HG02870 (cell line): ENCODE data around the gene CCL22.
"Not testable (repeated sequence)": the region's sequence is repeated elsewhere in the genome, so short reads cannot be mapped to it uniquely, and the experiment has no call there.

Experiments used
- ATAC-seq: cut with Tn5 transposase; IDR thresholded peaks from one replicate; pipeline ENCODE4 v1.9.1; 2021; ENCODE audit warnings: mild to moderate bottlenecking, moderate library complexity; ENCODE audit not compliant: unreplicated experiment

CCL22 gene

GRCh38 chr16:57358527-57359095 lies at the start of gene CCL22:
Gene CCL22 (plus strand): TSS chr16:57358783. CDS start chr16:57358817, 34 bp downstream.
- peak; percentile 54 for ATAC-seq

GRCh38 chr16:57310801-57311200 lies 47.8 kb upstream of the CCL22 start:
- ATAC-seq, result no peak

- ATAC-seq, result no peak
Measured at GRCh38 chr16:57313509-57313908, 45.1 kb upstream of the CCL22 start.

- no peak for ATAC-seq
Measured at GRCh38 chr16:57314161-57314785, 44.3 kb upstream of the CCL22 start.

GRCh38 chr16:57315416-57315815 lies 43.2 kb upstream of the CCL22 start:
- no peak for ATAC-seq

- ATAC-seq, result no peak
Measured at GRCh38 chr16:57316390-57317017, 42.1 kb upstream of the CCL22 start.

- ATAC-seq, result no peak
Measured at GRCh38 chr16:57318240-57318970, 40.2 kb upstream of the CCL22 start.

- ATAC-seq, result no peak
Measured at GRCh38 chr16:57319646-57320045, 38.9 kb upstream of the CCL22 start.

- ATAC-seq, result no peak
Measured at GRCh38 chr16:57324749-57325148, 33.8 kb upstream of the CCL22 start.

GRCh38 chr16:57325458-57325857 lies 33.1 kb upstream of the CCL22 start:
- no peak for ATAC-seq

GRCh38 chr16:57329718-57330327 lies 28.8 kb upstream of the CCL22 start:
- ATAC-seq, result no peak

- no peak for ATAC-seq
Measured at GRCh38 chr16:57331355-57331754, 27.2 kb upstream of the CCL22 start.

GRCh38 chr16:57333402-57333801 lies 25.2 kb upstream of the CCL22 start:
- no peak for ATAC-seq

GRCh38 chr16:57335366-57335765 lies 23.2 kb upstream of the CCL22 start:
- ATAC-seq, result no peak

GRCh38 chr16:57341062-57341440 lies 17.5 kb upstream of the CCL22 start:
- no peak for ATAC-seq

- ATAC-seq, result no peak
Measured at GRCh38 chr16:57341441-57342303, 16.9 kb upstream of the CCL22 start.

- not testable (repeated sequence) for ATAC-seq
Measured at GRCh38 chr16:57342606-57343005, 16.0 kb upstream of the CCL22 start.

- no peak for ATAC-seq
Measured at GRCh38 chr16:57343221-57343620, 15.4 kb upstream of the CCL22 start.

- not testable (repeated sequence) for ATAC-seq
Measured at GRCh38 chr16:57344094-57344493, 14.5 kb upstream of the CCL22 start.

GRCh38 chr16:57345021-57345420 lies 13.6 kb upstream of the CCL22 start:
- no peak for ATAC-seq
